Tibial artery (tissue), 4 donors: ENCODE data around the gene MAP2K6.

Source experiments
- DNase-seq, 2 donors: peaks; one replicate each; pipeline ENCODE4 v3.0.0-alpha.2; 2019
- H3K27ac ChIP-seq, 2 donors: fragments of 200-600 bp; sonication (generic) in 1 of 2; 1 replicate in 1 of 2; 2 replicates in 1 of 2; pipeline ENCODE4 v1.5.1; 2018 to 2019; ENCODE audit warnings: mild to moderate bottlenecking in 1 of 2
- H3K27me3 ChIP-seq, 2 donors: fragments of 200-600 bp; sonication (generic) in 1 of 2; one replicate each; pipeline versions ENCODE4 v1.5.1 to v1.6.0; 2016 to 2019
- H3K36me3 ChIP-seq, 3 donors: fragments of 200-600 bp; sonication (generic) in 2 of 3; one replicate each; pipeline ENCODE4 v1.5.1; 2016 to 2019; ENCODE audit warnings: mild to moderate bottlenecking in 2 of 3
- H3K4me1 ChIP-seq, 4 donors: fragments of 200-600 bp; sonication (generic) in 2 of 4; 1 replicate in 3 of 4; 2 replicates in 1 of 4; pipeline ENCODE4 v1.5.1; 2016 to 2019
- H3K4me3 ChIP-seq, 2 donors: fragments of 200-600 bp; sonication (generic) in 1 of 2; 1 replicate in 1 of 2; 2 replicates in 1 of 2; pipeline ENCODE4 v1.5.1; 2018 to 2019; ENCODE audit warnings: mild to moderate bottlenecking in 2 of 2
- H3K9me3 ChIP-seq, 3 donors: fragments of 200-600 bp; sonication (generic) in 1 of 3; one replicate each; pipeline ENCODE4 v1.5.1; 2016 to 2019
- CTCF ChIP-seq, 2 experiments: fragments of 200-600 bp in 1 of 2; fragments of 450-650 bp in 1 of 2; IDR thresholded peaks; one replicate each; pipeline ENCODE4 v1.5.1; 2017 to 2019; ENCODE audit warnings: antibody characterized with exemption in 2 of 2, mild to moderate bottlenecking in 1 of 2, moderate library complexity in 1 of 2
- intact Hi-C: fragments of 100-400 bp; cut with DNase I; formaldehyde crosslinking; loops from one replicate; pipeline ENCODE4 v1.15.0; 2023; ENCODE audit warnings: low total_unique reads

MAP2K6 gene

GRCh38 chr17:69450131-69450530 lies 35.6 kb downstream of the MAP2K6 start:
- H3K4me1 ChIP-seq, result peaks cover 0 to 13% (median 5%) of the 10 kb centered on the region in 4 donors
- intact Hi-C loops, result no loop called here
- DNase-seq, result no peak

GRCh38 chr17:69450918-69451317 lies 36.4 kb downstream of the MAP2K6 start:
- no peaks in the 10 kb centered on the region for H3K36me3 ChIP-seq
- no peak for DNase-seq
- no peak overlapping the region for H3K4me3 ChIP-seq
- H3K27me3 ChIP-seq, result no peaks in the 10 kb centered on the region
- H3K4me1 ChIP-seq, result peaks cover 0 to 13% (median 5%) of the 10 kb centered on the region in 4 donors
- TF ChIP-seq CTCF (IDR thresholded peaks at IDR 0.05), result no peak
- no peaks in the 10 kb centered on the region for H3K9me3 ChIP-seq
- intact Hi-C loops, result no loop called here
- H3K27ac ChIP-seq, result no peak overlapping the region

More at GRCh38 chr17:69450131-69450530, 35.6 kb downstream of the MAP2K6 start:
- Histone ChIP-seq H3K27me3 (no peaks in the 10 kb centered on the region), H3K36me3 (no peaks in the 10 kb centered on the region), H3K27ac (no peak overlapping the region), H3K4me3 (no peak overlapping the region), H3K9me3 (no peaks in the 10 kb centered on the region)
- no peak for TF ChIP-seq CTCF (IDR thresholded peaks at IDR 0.05)

GRCh38 chr17:69451416-69452394 lies 37.2 kb downstream of the MAP2K6 start:
- TF ChIP-seq CTCF (IDR thresholded peaks at IDR 0.05), result no peak
- no peak overlapping the region for H3K27ac ChIP-seq
- no peaks in the 10 kb centered on the region for H3K27me3 ChIP-seq
- no peak for DNase-seq
- intact Hi-C loops, result no loop called here
- no peak overlapping the region for H3K4me3 ChIP-seq
- no peaks in the 10 kb centered on the region for H3K9me3 ChIP-seq
- H3K36me3 ChIP-seq, result no peaks in the 10 kb centered on the region
- H3K4me1 ChIP-seq, result peaks cover 0 to 13% (median 5%) of the 10 kb centered on the region in 4 donors

GRCh38 chr17:69452664-69453260 lies 38.3 kb downstream of the MAP2K6 start:
- H3K27ac ChIP-seq, result no peak overlapping the region
- intact Hi-C loops, result no loop called here
- no peak overlapping the region for H3K4me3 ChIP-seq
- H3K9me3 ChIP-seq, result no peaks in the 10 kb centered on the region
- TF ChIP-seq CTCF (IDR thresholded peaks at IDR 0.05), result no peak
- H3K36me3 ChIP-seq, result no peaks in the 10 kb centered on the region
- DNase-seq, result no peak
- H3K27me3 ChIP-seq, result no peaks in the 10 kb centered on the region
- H3K4me1 ChIP-seq, result peaks cover 0 to 10% (median 5%) of the 10 kb centered on the region in 4 donors

- no peaks in the 10 kb centered on the region for H3K4me1 ChIP-seq
- H3K27me3 ChIP-seq, result no peaks in the 10 kb centered on the region
- H3K4me3 ChIP-seq, result no peak overlapping the region
- TF ChIP-seq CTCF (IDR thresholded peaks at IDR 0.05), result no peak
- H3K27ac ChIP-seq, result no peak overlapping the region
- no peak for DNase-seq
- H3K36me3 ChIP-seq, result no peaks in the 10 kb centered on the region
- H3K9me3 ChIP-seq, result no peaks in the 10 kb centered on the region
- intact Hi-C loops, result no loop called here
Observed at GRCh38 chr17:69454051-69454450, 39.6 kb downstream of the MAP2K6 start.
